GM13977 (cell line): ENCODE results near the gene B4GALT5.
"Not testable (repeated sequence)": the region's sequence is repeated elsewhere in the genome, so short reads cannot be mapped to it uniquely, and the experiment has no call there.

Experiments used
- DNase-seq: peaks from one replicate; pipeline ENCODE4 v3.0.0; 2012; ENCODE audit warnings: low spot score
- in situ Hi-C: fragments of 300-500 bp; cut with MboI; formaldehyde crosslinking; loops from one replicate; pipeline ENCODE4 v1.12.0; 2022; ENCODE audit warnings: low sequenced_read_pairs, low pct_unique_long_range_greater_than_20kb, mixed read lengths, inconsistent platforms; ENCODE audit not compliant: unreplicated experiment
- TF ChIP-seq, protein P1 (sequence below): IDR thresholded peaks from 2 replicates; pipeline ENCODE4 v1.5.1; 2012; ENCODE audit warnings: mild to moderate bottlenecking, control low read depth; ENCODE audit not compliant: insufficient read depth; ENCODE audit errors: extremely low read depth, missing control alignments

B4GALT5 gene

DNA sequence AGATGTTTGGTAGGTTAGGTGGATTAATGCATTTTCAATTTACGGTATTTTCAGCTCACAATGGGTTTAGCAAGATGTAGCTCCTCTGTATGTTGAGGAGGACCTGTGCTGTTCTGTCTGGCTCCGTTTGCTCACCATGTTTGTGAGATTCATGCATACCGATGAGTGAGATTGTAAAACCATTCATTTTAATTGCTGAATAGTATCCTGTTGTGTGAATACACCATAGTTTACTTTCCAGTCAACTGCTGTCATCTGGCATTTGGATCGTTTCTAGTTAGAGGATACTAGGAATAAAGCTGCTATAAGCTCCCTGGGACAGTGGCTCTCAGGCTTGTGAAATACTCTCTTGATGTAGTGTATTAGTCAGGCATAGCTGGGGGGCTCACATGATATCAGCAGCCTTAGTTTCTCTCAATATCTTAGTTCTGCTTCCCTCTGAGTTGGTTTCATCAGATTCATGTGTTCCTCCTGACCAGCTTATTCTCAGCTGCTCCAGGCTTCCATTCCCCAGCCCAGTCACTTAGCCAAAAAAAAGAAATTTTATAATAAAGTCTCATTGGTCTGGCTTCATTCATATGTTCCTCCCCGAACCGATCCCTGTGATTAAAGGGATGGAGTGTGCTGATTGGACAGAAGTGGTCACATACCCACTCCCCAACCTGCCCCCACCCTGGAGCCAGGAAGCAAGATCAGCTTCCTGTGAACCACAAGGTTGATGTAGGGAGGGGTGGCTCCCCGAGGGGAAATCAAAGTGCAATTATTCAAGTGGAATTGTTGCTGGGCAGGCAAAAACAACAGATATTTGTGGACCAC, 10.9 kb upstream of the B4GALT5 start:
- DNase-seq: no peak
- in situ Hi-C loops: no loop called here
- TF ChIP-seq, protein P1, sequence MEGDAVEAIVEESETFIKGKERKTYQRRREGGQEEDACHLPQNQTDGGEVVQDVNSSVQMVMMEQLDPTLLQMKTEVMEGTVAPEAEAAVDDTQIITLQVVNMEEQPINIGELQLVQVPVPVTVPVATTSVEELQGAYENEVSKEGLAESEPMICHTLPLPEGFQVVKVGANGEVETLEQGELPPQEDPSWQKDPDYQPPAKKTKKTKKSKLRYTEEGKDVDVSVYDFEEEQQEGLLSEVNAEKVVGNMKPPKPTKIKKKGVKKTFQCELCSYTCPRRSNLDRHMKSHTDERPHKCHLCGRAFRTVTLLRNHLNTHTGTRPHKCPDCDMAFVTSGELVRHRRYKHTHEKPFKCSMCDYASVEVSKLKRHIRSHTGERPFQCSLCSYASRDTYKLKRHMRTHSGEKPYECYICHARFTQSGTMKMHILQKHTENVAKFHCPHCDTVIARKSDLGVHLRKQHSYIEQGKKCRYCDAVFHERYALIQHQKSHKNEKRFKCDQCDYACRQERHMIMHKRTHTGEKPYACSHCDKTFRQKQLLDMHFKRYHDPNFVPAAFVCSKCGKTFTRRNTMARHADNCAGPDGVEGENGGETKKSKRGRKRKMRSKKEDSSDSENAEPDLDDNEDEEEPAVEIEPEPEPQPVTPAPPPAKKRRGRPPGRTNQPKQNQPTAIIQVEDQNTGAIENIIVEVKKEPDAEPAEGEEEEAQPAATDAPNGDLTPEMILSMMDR: no peak

GRCh38 chr20:49723758-49724157, 10.1 kb upstream of the B4GALT5 start:
- DNase-seq, in situ Hi-C loops: not testable (repeated sequence)

GRCh38 chr20:49721326-49721725, 7.6 kb upstream of the B4GALT5 start:
- DNase-seq, in situ Hi-C loops: not testable (repeated sequence)

- TF ChIP-seq, protein P1: no peak
- no peak for DNase-seq
- in situ Hi-C loops: no loop called here
Measured at GRCh38 chr20:49715466-49715865, 1.8 kb upstream of the B4GALT5 start.

DNA sequence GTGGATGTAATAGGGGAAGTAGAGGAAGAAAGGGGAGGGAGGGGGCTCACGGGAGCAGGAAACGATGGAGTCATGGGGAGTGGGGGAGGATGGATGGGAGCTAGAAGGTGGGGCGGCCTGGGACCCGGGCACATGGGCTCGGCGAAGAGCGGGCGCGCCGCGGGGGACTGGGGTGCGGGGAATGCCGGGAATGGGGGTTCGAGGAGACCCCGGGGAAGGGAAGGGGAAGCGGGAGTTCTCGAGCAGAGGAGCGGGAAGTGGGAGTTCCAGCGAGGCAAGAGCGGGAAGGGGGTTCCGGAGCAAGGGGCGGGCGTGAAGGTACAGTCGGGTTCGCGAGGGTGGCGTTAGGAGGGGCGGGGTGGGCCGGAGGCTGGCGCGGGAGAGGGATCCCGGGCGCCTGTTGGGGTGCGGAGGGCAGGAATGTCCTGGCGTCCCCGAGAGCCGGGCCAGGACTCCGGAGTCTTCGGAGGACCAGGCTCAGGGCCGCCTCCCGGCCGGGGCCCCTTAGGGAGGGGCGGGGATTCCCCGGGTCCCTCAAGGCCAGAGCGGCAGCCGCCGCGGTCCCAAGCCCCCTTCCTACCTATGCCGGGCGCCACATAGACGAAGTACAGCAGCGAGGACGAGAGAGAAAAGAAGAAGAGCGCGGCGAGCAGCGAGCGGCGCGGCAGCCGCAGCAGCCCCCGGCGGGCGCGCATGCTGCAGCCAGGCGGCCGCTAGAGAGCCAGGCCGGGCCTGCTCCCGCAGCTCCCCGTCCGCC, 504 bp downstream of the B4GALT5 start:
- in situ Hi-C loops: no loop called here
- no peak for DNase-seq
- TF ChIP-seq, protein P1: no peak

- TF ChIP-seq, protein P1: no peak
- in situ Hi-C loops: no loop called here
- DNase-seq: no peak
Measured at GRCh38 chr20:49712646-49712995, 1.1 kb downstream of the B4GALT5 start.

DNA sequence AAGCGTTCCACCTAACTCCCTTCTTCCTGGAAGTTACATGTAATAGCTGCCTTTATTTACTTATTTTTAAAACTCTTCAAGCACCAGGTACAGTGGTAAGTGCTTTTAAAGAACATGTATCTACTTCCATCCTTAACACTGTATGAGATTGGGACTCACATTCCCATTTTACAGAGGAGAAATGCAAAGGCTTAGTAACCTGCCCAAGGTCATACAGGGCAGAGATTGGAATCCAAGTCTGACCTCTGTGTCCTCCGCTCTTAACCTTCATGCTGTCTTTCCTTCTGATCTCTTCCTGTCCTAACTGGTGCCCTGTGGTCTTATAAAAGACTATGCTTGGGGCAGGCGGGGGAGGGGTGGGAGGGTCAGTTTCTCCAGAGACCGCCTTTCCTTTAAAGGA, 1.6 kb downstream of the B4GALT5 start:
- TF ChIP-seq, protein P1: no peak
- in situ Hi-C loops: no loop called here
- no peak for DNase-seq

DNA sequence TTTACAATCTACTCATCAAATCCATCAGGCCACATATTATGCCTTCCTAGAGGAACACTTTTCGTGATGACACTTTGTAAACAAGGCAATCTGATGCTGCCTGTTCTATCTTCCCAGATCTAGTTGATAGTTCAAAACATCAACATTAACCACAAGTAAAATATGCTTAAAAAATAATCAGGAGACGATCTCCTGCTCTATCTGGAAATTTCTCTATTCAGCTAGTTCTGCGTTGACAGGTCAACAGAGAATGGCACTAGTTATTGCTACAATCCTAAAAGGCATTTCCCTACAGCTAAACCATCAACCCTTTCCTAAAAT, 2.1 kb downstream of the B4GALT5 start:
- no peak for DNase-seq
- TF ChIP-seq, protein P1: no peak
- in situ Hi-C loops: no loop called here
